Measurements from ENCODE around the gene CERT1. TPM values are rescaled to one million over a fixed set of nuclear protein-coding genes. Genes with fewer than 3 reads are reported as not detected.

The CERT1 gene
- total RNA-seq, 1 donor from 2014 or later: 24.6 TPM

GRCh38 chr5:75463726-75464125 lies 47.7 kb downstream of the CERT1 start:
- H3K9me3 Mint-ChIP-seq: no peaks in the 10 kb centered on the region
- no peak overlapping the region for H3K27ac Mint-ChIP-seq (ENCODE audit: unreplicated experiment)
- H3K4me1 Mint-ChIP-seq: peaks cover 12% of the 10 kb centered on the region

GRCh38 chr5:75461679-75462078 lies 49.8 kb downstream of the CERT1 start:
- H3K27me3 Mint-ChIP-seq (ENCODE audit: low read depth): no peaks in the 10 kb centered on the region
- H3K27ac Mint-ChIP-seq (ENCODE audit: unreplicated experiment): no peak overlapping the region
- H3K4me3 Mint-ChIP-seq: no peak overlapping the region
- H3K36me3 Mint-ChIP-seq (ENCODE audit: low read depth): peaks cover 9% of the 10 kb centered on the region
- H3K9me3 Mint-ChIP-seq: no peaks in the 10 kb centered on the region
- no peak for TF ChIP-seq CTCF (conservative IDR thresholded peaks at IDR 0.05)
- peaks cover 10% of the 10 kb centered on the region for H3K4me1 Mint-ChIP-seq
- DNase-seq (ENCODE audit: low read depth, low spot score): no peak

More at GRCh38 chr5:75463726-75464125, 47.7 kb downstream of the CERT1 start:
- no peak for DNase-seq (ENCODE audit: low read depth, low spot score)
- no peak for TF ChIP-seq CTCF (conservative IDR thresholded peaks at IDR 0.05)
- H3K4me3 Mint-ChIP-seq: no peak overlapping the region
- H3K36me3 Mint-ChIP-seq (ENCODE audit: low read depth): peaks cover 12% of the 10 kb centered on the region
- H3K27me3 Mint-ChIP-seq (ENCODE audit: low read depth): no peaks in the 10 kb centered on the region

GRCh38 chr5:75460942-75461610 lies 50.4 kb downstream of the CERT1 start:
- Mint-ChIP-seq H3K27ac (ENCODE audit: unreplicated experiment) (no peak overlapping the region), H3K36me3 (ENCODE audit: low read depth) (peaks cover 9% of the 10 kb centered on the region), H3K9me3 (no peaks in the 10 kb centered on the region), H3K27me3 (ENCODE audit: low read depth) (no peaks in the 10 kb centered on the region), H3K4me3 (no peak overlapping the region), H3K4me1 (peaks cover 4% of the 10 kb centered on the region)
- no peak for DNase-seq (ENCODE audit: low read depth, low spot score)
- no peak for TF ChIP-seq CTCF (conservative IDR thresholded peaks at IDR 0.05)

GRCh38 chr5:75460532-75460931 lies 50.9 kb downstream of the CERT1 start:
- H3K4me3 Mint-ChIP-seq: no peak overlapping the region
- DNase-seq (ENCODE audit: low read depth, low spot score): no peak
- no peak for TF ChIP-seq CTCF (conservative IDR thresholded peaks at IDR 0.05)
- H3K27me3 Mint-ChIP-seq (ENCODE audit: low read depth): no peaks in the 10 kb centered on the region
- H3K27ac Mint-ChIP-seq (ENCODE audit: unreplicated experiment): no peak overlapping the region
- H3K4me1 Mint-ChIP-seq: peaks cover 2% of the 10 kb centered on the region
- no peaks in the 10 kb centered on the region for H3K9me3 Mint-ChIP-seq
- peaks cover 10% of the 10 kb centered on the region for H3K36me3 Mint-ChIP-seq (ENCODE audit: low read depth)

GRCh38 chr5:75457691-75458090 lies 53.7 kb downstream of the CERT1 start:
- Mint-ChIP-seq H3K4me3 (no peak overlapping the region), H3K27ac (ENCODE audit: unreplicated experiment) (no peak overlapping the region), H3K27me3 (ENCODE audit: low read depth) (no peaks in the 10 kb centered on the region), H3K4me1 (no peaks in the 10 kb centered on the region), H3K36me3 (ENCODE audit: low read depth) (peaks cover 15% of the 10 kb centered on the region), H3K9me3 (no peaks in the 10 kb centered on the region)
- TF ChIP-seq CTCF (conservative IDR thresholded peaks at IDR 0.05): no peak
- DNase-seq (ENCODE audit: low read depth, low spot score): no peak
